Urinary bladder (tissue), 4 donors: ENCODE data around the gene ZDHHC11B. TPM values are rescaled to one million over a fixed set of nuclear protein-coding genes. Genes with fewer than 3 reads are reported as not detected.
"Not testable (repeated sequence)": the region's sequence is repeated elsewhere in the genome, so short reads cannot be mapped to it uniquely, and the experiment has no call there.

Source experiments
- DNase-seq: peaks from one replicate; pipeline ENCODE4 v3.0.0-alpha.2; 2015; ENCODE audit errors: extremely low spot score
- H3K27ac ChIP-seq: one replicate; pipeline ENCODE4 v1.5.1; 2013; ENCODE audit warnings: low read depth, mild to moderate bottlenecking, moderate library complexity
- H3K36me3 ChIP-seq: one replicate; pipeline ENCODE4 v1.6.1; 2013; ENCODE audit warnings: mild to moderate bottlenecking, moderate library complexity; ENCODE audit not compliant: insufficient read depth
- H3K4me1 ChIP-seq: one replicate; pipeline ENCODE4 v1.6.1; 2013; ENCODE audit warnings: mild to moderate bottlenecking, moderate library complexity; ENCODE audit not compliant: insufficient read depth
- H3K4me3 ChIP-seq: one replicate; pipeline ENCODE4 v1.5.1; 2013; ENCODE audit warnings: low read depth, low read length
- WGBS: extraction: QIAGEN DNeasy Blood & Tissue Kit; methylation state at CpG from one replicate; pipeline ENCODE4 v1.1.7; 2013; 5-methylcytosine and 5-hydroxymethylcytosine counted together
- polyA plus RNA-seq: library from polyadenylated mRNA; stranded (reverse); fragments of 200-250 nt; gene quantifications from one replicate; pipeline ENCODE4 v1.2.3, GENCODE V29; 2013
- total RNA-seq: library from RNA; depleted of rRNA; stranded (reverse); fragments of >200 nt; gene quantifications from one replicate; pipeline ENCODE4 v1.2.3, GENCODE V29; 2014
- donor health status: healthy with polysubstance abuse.
- donor health status: healthy.

Gene ZDHHC11B
- total and polyA plus RNA-seq, 2 donors, result 1.4 to 5.8 TPM

DNA sequence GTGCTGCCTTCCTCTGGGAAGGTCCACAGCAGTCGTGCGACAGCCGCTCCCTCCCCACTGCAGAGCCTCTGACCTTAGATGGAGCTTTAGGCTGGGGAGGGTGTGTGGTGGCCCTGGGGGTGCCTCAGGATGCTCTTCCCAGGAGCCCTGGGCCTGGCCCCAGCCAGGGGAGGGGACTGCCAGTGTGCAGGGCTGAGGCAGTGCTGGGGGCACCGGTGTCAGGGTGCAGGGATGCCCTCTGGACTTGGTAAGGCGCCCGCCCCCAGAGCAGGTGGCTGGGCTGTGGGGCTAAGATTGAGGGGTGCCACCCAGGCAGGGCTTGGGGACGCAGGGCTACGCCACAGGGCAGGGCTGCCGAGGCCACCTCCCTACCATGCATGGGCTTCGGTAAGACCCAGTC lies 13.9 kb downstream of the ZDHHC11B start:
- not testable (repeated sequence) for H3K36me3 ChIP-seq, H3K27ac ChIP-seq, H3K4me3 ChIP-seq, H3K4me1 ChIP-seq, DNase-seq
- 93% methylated on average over 9 of the region's 10 CpGs for WGBS

DNA sequence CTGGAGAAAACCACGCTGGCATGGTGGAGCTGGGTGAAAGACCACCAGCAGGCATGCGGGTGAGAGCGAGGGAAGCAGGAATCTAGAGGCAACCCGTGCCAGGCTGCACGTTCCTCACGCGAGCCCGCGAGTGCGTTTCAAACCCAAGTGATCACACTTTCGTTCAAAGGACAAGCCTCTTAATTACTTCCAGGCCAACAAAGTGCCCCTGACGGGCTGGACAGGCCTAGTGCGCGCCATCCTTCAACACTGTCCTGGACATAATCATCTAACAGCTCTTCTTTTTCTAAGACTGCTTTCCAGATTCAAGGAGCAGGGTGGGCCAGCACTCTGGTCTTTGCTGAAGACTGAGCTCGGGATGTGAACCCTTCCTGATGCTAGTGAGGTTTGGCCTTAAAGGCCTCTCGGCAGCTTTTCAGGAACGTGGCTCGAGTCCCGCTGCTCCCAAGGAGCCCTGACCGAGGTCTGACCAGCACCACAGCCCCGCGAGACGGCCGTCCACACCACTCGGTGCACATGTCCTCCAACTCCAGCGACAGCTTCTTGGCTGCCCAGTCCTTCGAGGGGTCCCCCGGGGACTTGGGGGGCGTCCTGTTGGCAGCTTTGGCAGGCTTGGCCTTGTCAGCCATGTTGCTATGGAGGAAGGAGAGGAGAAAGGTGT lies 14.9 kb downstream of the ZDHHC11B start:
- not testable (repeated sequence) for H3K4me1 ChIP-seq, DNase-seq, H3K4me3 ChIP-seq, H3K36me3 ChIP-seq, H3K27ac ChIP-seq
- WGBS, result 74% methylated on average over 29 of the region's 29 CpGs

DNA sequence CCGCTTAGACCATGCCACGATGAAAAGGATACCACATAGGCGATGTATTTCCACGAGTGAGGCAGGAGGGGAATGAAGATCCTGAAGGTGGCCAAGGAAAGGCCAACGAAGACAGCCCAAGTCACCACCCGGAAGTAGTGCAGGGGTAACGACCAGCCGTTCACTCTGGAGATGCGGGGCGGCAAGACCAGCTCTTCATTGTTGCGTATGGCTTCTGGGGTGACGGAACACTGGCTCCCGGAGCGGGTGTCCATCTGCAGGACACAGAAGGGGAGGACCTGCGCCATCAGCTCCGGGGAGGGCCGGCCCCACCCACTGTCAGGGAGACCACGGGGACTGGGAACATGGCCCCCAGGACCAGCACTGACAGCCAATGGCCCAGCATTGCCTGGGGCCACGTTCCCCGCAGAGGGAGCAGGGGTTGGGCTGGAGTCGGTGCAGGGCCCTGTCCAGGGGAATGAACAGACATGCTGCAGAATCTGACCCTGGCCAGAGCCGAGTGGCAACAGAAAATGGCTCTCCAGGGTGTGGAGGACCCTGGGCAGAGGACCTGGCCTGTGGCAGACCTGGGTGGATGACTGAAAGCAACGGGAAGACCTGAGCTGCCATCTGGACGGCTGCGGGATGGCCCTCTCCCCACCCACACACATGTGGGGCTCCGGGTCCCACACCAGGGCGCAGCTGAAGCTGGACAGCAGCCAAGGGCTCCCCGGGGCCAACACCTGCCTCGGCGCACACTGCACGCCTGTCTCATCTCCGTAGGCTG lies 17.7 kb downstream of the ZDHHC11B start:
- H3K27ac ChIP-seq, result no peak overlapping the region
- no peak overlapping the region for H3K4me3 ChIP-seq
- WGBS, result 85% methylated on average over 32 of the region's 32 CpGs
- no peaks in the 10 kb centered on the region for H3K36me3 ChIP-seq
- no peak for DNase-seq
- H3K4me1 ChIP-seq, result no peaks in the 10 kb centered on the region

DNA sequence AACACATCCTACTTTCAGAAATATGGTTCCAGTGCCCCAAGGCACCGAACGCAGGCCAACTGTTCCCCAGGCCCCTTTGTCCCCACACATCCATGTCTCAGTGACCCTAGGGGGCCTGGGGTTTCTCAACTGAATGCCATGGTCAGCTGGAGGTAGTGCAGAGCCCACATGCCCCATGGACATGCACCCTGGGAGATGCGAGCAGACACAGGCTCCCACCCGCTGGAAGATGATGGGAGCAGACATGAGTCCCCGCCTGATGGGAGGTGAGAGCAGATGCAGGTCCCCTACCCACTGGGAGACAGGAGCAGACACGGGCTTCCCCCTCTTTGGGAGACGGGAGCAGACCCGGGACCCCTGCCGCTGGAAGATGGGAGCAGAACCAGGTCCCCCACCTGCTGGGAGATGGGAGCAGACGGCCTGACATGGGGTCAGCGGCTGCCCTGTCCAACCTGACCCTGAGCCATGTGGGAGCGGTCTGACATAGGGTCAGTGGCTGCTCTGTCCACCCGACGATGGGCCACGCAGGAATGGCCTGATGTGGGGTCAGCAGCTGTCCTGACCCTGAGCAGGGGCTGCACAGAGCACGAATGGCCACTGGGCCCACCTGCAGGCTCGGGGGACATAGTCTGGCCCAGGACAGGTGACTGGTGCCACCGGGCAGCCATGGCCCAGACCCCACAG lies 18.4 kb downstream of the ZDHHC11B start:
- H3K4me1 ChIP-seq, result no peaks in the 10 kb centered on the region
- 90% methylated on average over 18 of the region's 18 CpGs for WGBS
- DNase-seq, result no peak
- no peak overlapping the region for H3K27ac ChIP-seq
- no peak overlapping the region for H3K4me3 ChIP-seq
- H3K36me3 ChIP-seq, result no peaks in the 10 kb centered on the region

DNA sequence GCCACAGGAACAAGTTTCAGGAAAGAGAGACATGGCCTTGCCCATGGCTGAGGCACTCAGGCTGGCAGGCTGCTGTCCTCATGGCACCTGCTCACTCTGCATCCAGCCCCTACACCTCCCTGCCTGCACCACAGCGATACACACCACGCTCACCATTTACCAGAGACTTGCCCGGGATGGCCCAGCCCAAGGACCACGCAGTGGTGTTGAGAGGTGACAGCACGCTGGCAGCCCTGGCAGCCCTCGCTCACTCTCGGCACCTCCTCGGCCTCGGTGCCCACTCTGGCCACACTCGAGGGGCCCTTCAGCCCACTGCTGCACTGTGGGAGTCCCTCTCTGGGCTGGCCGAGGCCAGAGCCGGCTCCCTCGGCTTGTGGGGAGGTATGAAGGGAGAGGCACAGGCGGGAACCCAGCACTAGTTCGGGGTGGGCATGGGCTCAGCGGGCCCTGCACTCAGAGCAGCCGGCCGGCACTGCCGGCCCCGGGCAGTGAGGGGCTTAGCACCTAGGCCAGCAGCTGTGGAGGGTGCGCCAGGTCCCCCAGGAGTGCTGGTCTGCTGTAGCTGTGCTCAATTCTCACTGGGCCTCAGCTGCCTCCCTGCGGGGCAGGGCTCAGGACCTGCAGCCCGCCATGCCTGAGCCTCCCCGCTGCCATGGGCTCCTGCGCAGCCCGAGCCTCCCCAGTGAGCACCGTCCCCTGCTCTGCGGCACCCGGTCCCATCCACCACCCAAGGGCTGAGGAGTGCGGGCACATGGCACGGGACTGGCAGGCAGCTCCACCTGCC lies 20.3 kb downstream of the ZDHHC11B start:
- H3K4me3 ChIP-seq, result no peak overlapping the region
- no peaks in the 10 kb centered on the region for H3K4me1 ChIP-seq
- DNase-seq, result no peak
- 94% methylated on average over 31 of the region's 31 CpGs for WGBS
- H3K36me3 ChIP-seq, result no peaks in the 10 kb centered on the region
- H3K27ac ChIP-seq, result no peak overlapping the region

DNA sequence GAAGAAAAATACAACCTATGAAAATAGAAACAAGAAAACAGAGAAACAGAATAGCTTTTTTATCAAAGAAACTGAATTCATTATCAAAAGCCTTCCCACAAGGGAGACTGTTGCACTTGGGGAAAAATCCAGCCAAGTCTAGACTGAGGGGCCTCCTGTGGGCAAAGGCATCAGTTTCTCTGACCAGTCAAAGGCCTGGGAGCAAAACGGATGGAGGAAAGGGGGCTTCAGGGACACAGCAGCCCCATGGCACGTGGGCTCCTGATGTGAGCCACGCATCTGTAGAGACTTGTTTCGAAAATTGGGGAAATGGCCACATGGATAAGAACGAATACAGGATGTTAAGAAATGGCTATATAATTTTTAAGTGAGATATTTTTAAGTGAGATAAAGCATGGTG lies 21.1 kb downstream of the ZDHHC11B start:
- Histone ChIP-seq H3K4me3 (no peak overlapping the region), H3K27ac (no peak overlapping the region), H3K36me3 (no peaks in the 10 kb centered on the region), H3K4me1 (no peaks in the 10 kb centered on the region)
- no peak for DNase-seq
- WGBS, result 80% methylated on average over 5 of the region's 5 CpGs

DNA sequence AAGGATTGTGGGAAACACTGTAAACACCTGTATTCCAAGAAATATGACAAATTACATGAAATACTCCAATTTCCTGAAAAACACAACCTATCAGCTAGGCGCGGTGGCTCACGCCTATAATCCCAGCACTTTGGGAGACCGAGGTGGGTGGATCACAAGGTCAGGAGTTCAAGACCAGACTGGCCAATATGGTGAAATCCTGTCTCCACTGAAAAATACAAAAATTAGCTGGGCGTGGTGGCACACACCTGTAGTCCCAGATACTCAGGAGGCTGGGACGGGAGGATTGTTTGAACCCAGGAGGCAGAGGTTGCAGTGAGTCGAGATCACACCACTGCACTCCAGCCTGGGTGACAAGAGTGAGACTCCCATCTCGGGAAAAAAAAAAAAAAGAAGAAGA lies 21.5 kb downstream of the ZDHHC11B start:
- not testable (repeated sequence) for H3K4me3 ChIP-seq, H3K36me3 ChIP-seq, DNase-seq, H3K4me1 ChIP-seq, H3K27ac ChIP-seq
- 91% methylated on average over 8 of the region's 8 CpGs for WGBS

GRCh38 chr5:761854-762710 lies 22.4 kb downstream of the ZDHHC11B start:
- H3K4me3 ChIP-seq, result no peak overlapping the region
- H3K27ac ChIP-seq, result no peak overlapping the region
- no peaks in the 10 kb centered on the region for H3K36me3 ChIP-seq
- no peak for DNase-seq
- WGBS, result 87% methylated on average over 8 of the region's 8 CpGs
- no peaks in the 10 kb centered on the region for H3K4me1 ChIP-seq

GRCh38 chr5:761059-761771 lies 23.3 kb downstream of the ZDHHC11B start:
- H3K27ac ChIP-seq, result no peak overlapping the region

GRCh38 chr5:760363-761058 lies 24.0 kb downstream of the ZDHHC11B start:
- H3K4me1 ChIP-seq, result no peaks in the 10 kb centered on the region
- no peaks in the 10 kb centered on the region for H3K36me3 ChIP-seq
- no peak for DNase-seq
- H3K4me3 ChIP-seq, result no peak overlapping the region
- 96% methylated on average over 24 of the region's 24 CpGs for WGBS
- no peak overlapping the region for H3K27ac ChIP-seq

More at GRCh38 chr5:761059-761771, 23.3 kb downstream of the ZDHHC11B start:
- DNase-seq, result no peak
- no peaks in the 10 kb centered on the region for H3K4me1 ChIP-seq
- WGBS, result 80% methylated on average over 15 of the region's 15 CpGs
- no peaks in the 10 kb centered on the region for H3K36me3 ChIP-seq
- H3K4me3 ChIP-seq, result no peak overlapping the region

DNA sequence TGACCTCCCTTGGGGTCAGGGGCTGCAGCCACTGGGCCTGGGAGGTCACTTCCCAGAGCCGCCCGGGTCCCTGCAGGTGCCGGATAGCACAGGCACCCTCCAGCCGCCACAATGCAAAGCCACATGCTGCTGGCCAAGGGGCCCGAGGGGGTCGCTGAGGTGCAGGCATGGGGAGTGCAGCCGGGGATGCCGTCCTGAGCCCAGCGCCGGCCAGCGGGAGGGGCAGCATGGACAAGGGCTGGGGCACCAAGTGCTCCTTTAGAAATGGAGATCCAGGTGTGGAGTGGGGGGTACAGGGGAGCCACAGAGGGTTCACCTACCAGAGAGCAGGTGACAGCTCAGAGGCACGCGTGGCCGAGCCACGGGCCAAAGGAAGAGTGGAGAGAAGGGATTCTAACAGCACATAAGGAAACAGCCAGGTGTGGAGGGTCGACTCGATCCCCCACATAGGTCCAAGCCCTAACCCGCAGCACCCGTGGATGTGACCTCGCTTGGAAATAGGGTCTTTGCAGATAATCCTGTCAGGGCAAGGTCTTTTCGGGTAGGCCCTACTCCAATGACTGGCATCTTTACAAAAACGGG lies 24.7 kb downstream of the ZDHHC11B start:
- H3K4me1 ChIP-seq, result no peaks in the 10 kb centered on the region
- DNase-seq, result no peak
- H3K4me3 ChIP-seq, result no peak overlapping the region
- no peak overlapping the region for H3K27ac ChIP-seq
- WGBS, result 94% methylated on average over 22 of the region's 22 CpGs
- no peaks in the 10 kb centered on the region for H3K36me3 ChIP-seq
